H1 (cell line): ENCODE data around the gene HECTD1. TPM values are rescaled to one million over a fixed set of nuclear protein-coding genes. Genes with fewer than 3 reads are reported as not detected.
"Not testable (repeated sequence)": the region's sequence is repeated elsewhere in the genome, so short reads cannot be mapped to it uniquely, and the experiment has no call there.

Experiments
- CTCF ChIA-PET: fragments of 300-600 bp; sonication (Branson Sonifier 250); formaldehyde crosslinking; loops from one replicate; lab custom pipeline; 2021; ENCODE audit not compliant: partially characterized antibody; lab: Charles Lee
- POLR2A ChIA-PET: fragments of 300-600 bp; sonication (Branson Sonifier 250); formaldehyde crosslinking; loops from one replicate; lab custom pipeline; 2021; ENCODE audit warnings: inconsistent platforms; ENCODE audit not compliant: partially characterized antibody; lab: Charles Lee
- DNase-seq, 2 experiments: peaks; one replicate each; pipeline versions ENCODE4 v3.0.0 to v3.0.0-alpha.2; 2010 to 2022; ENCODE audit warnings: low spot score in 2 of 2, low read depth in 1 of 2, mixed read lengths in 1 of 2
- FAIRE-seq: peaks from 2 replicates; lab custom pipeline; 2011; peaks lifted over from hg19 to GRCh38; lab: Jason Lieb, UNC
- H2AFZ ChIP-seq: 2 replicates; pipeline ENCODE4 v1.8.1; 2012; ENCODE audit warnings: low read length, inconsistent platforms
- H2AK5ac ChIP-seq: 2 replicates; pipeline ENCODE4 v1.6.1; 2013; ENCODE audit warnings: low read depth, low read length
- H2BK120ac ChIP-seq: replicated peaks from 2 replicates; pipeline ENCODE3; 2013; ENCODE audit warnings: low read depth, low read length, inconsistent platforms
- H2BK12ac ChIP-seq: 2 replicates; pipeline ENCODE4 v1.6.1; 2013; ENCODE audit warnings: low read depth, low read length
- H2BK15ac ChIP-seq: 2 replicates; pipeline ENCODE4 v1.6.1; 2013; ENCODE audit warnings: low read length
- H2BK20ac ChIP-seq: 2 replicates; pipeline ENCODE4 v1.6.1; 2013; ENCODE audit warnings: low read length
- H2BK5ac ChIP-seq: 2 replicates; pipeline ENCODE4 v1.6.1; 2013; ENCODE audit warnings: low read depth, low read length
- H3K14ac ChIP-seq: 2 replicates; pipeline ENCODE4 v1.6.1; 2013; ENCODE audit warnings: inconsistent platforms; ENCODE audit not compliant: insufficient read length
- H3K18ac ChIP-seq: 2 replicates; pipeline ENCODE4 v1.6.1; 2013; ENCODE audit warnings: low read length; ENCODE audit errors: extremely low read depth
- H3K23ac ChIP-seq: 2 replicates; pipeline ENCODE4 v1.6.1; 2013; ENCODE audit warnings: inconsistent platforms; ENCODE audit not compliant: insufficient read length
- H3K23me2 ChIP-seq: 2 replicates; pipeline ENCODE4 v1.6.1; 2013; ENCODE audit warnings: low read depth, low read length
- H3K27ac ChIP-seq: 2 replicates; pipeline ENCODE4 v1.6.1; 2011; ENCODE audit warnings: low read depth, low read length, inconsistent platforms
- H3K27me3 ChIP-seq, 4 experiments: replicated peaks in 1 of 4; 1 replicate in 1 of 4; 2 replicates in 3 of 4; pipeline versions ENCODE4 v1.6.1 to v1.8.1; 2011 to 2013; ENCODE audit warnings: low read length in 3 of 4, mild to moderate bottlenecking in 3 of 4, inconsistent platforms in 2 of 4, mixed read lengths in 2 of 4, moderate library complexity in 1 of 4; ENCODE audit not compliant: control insufficient read depth in 3 of 4, insufficient read depth in 3 of 4; ENCODE audit errors: extremely low read depth in 1 of 4
- H3K36me3 ChIP-seq, 4 experiments: 2 replicates each; pipeline versions ENCODE4 v1.6.1 to v1.8.1; 2011 to 2013; ENCODE audit warnings: mild to moderate bottlenecking in 4 of 4, low read length in 3 of 4, moderate library complexity in 2 of 4, control low read depth in 1 of 4, inconsistent platforms in 1 of 4; ENCODE audit not compliant: insufficient read depth in 4 of 4, control insufficient read depth in 2 of 4
- H3K4ac ChIP-seq: replicated peaks from 2 replicates; pipeline ENCODE3; 2013; ENCODE audit warnings: low read length, low read depth, mixed read lengths, inconsistent platforms; ENCODE audit not compliant: insufficient read length
- H3K4me1 ChIP-seq, 4 experiments: replicated peaks in 1 of 4; 1 replicate in 1 of 4; 2 replicates in 3 of 4; pipeline versions ENCODE4 v1.6.1 to v1.8.1; 2011 to 2013; ENCODE audit warnings: low read length in 3 of 4, inconsistent platforms in 2 of 4, mixed read lengths in 1 of 4; ENCODE audit not compliant: insufficient read depth in 4 of 4, control insufficient read depth in 3 of 4
- H3K4me2 ChIP-seq, 2 experiments: 2 replicates each; pipeline versions ENCODE4 v1.6.1 to v1.8.1; 2011 to 2013; ENCODE audit warnings: low read depth in 2 of 2, low read length in 2 of 2, control low read depth in 1 of 2, inconsistent platforms in 1 of 2, mild to moderate bottlenecking in 1 of 2; ENCODE audit not compliant: insufficient read depth in 1 of 2
- H3K4me3 ChIP-seq, 4 experiments: fragments of 200-600, 300-600 bp in 1 of 4; sonication (generic), shearing (Covaris generic), sonication (Bioruptor Twin) in 1 of 4; 2 replicates each; pipeline versions ENCODE4 v1.5.1 to v1.8.1; 2011 to 2016; ENCODE audit warnings: low read length in 4 of 4, low read depth in 3 of 4, control low read depth in 2 of 4, inconsistent platforms in 2 of 4, mild to moderate bottlenecking in 2 of 4, mixed read lengths in 1 of 4, moderate library complexity in 1 of 4; ENCODE audit not compliant: insufficient read depth in 2 of 4; ENCODE audit errors: extremely low read depth in 1 of 4
- H3K56ac ChIP-seq: replicated peaks from 2 replicates; pipeline ENCODE3; 2013; ENCODE audit warnings: low read depth, mild to moderate bottlenecking, mixed read lengths, low read length, inconsistent platforms; ENCODE audit not compliant: insufficient read length
- H3K79me1 ChIP-seq: 2 replicates; pipeline ENCODE4 v1.6.1; 2013; ENCODE audit warnings: low read depth, low read length, control low read depth
- H3K79me2 ChIP-seq, 2 experiments: 2 replicates each; pipeline versions ENCODE4 v1.6.1 to v1.8.1; 2012 to 2013; ENCODE audit warnings: low read length in 2 of 2, mild to moderate bottlenecking in 2 of 2, inconsistent platforms in 1 of 2; ENCODE audit not compliant: insufficient read depth in 2 of 2, control insufficient read depth in 1 of 2
- H3K9ac ChIP-seq, 4 experiments: replicated peaks in 1 of 4; 1 replicate in 1 of 4; 2 replicates in 3 of 4; pipeline versions ENCODE4 v1.6.1 to v1.8.1; 2011 to 2013; ENCODE audit warnings: low read depth in 3 of 4, low read length in 3 of 4, control low read depth in 2 of 4, mild to moderate bottlenecking in 2 of 4, moderate library complexity in 2 of 4, inconsistent platforms in 1 of 4; ENCODE audit errors: extremely low read depth in 1 of 4
- H3K9me3 ChIP-seq, 2 experiments: 2 replicates each; pipeline versions ENCODE4 v1.6.1 to v1.8.1; 2012 to 2013; ENCODE audit warnings: mild to moderate bottlenecking in 2 of 2, moderate library complexity in 2 of 2, control low read depth in 1 of 2, inconsistent platforms in 1 of 2, low read depth in 1 of 2, low read length in 1 of 2, mixed read lengths in 1 of 2; ENCODE audit not compliant: insufficient read depth in 2 of 2
- H4K20me1 ChIP-seq, 2 experiments: replicated peaks in 1 of 2; 2 replicates each; pipeline versions ENCODE3 to v1.8.1; 2011 to 2013; ENCODE audit warnings: inconsistent platforms in 2 of 2, low read length in 2 of 2, mild to moderate bottlenecking in 1 of 2; ENCODE audit not compliant: insufficient read depth in 2 of 2, control insufficient read depth in 1 of 2
- H4K5ac ChIP-seq: 2 replicates; pipeline ENCODE4 v1.6.1; 2013; ENCODE audit warnings: low read length, low read depth, mixed read lengths, inconsistent platforms; ENCODE audit not compliant: insufficient read length
- H4K8ac ChIP-seq: 2 replicates; pipeline ENCODE4 v1.8.0; 2013; ENCODE audit warnings: mild to moderate bottlenecking, moderate library complexity, low read length, inconsistent platforms; ENCODE audit not compliant: insufficient read depth; ENCODE audit errors: extremely low read depth
- H4K91ac ChIP-seq: replicated peaks from 2 replicates; pipeline ENCODE3; 2013; ENCODE audit warnings: low read length, mixed read lengths, inconsistent platforms; ENCODE audit not compliant: insufficient read length
- WGBS, 2 experiments: shearing (Covaris generic) in 1 of 2; methylation state at CpG; one replicate each; pipeline versions ENCODE4 v1.1.6 to v1.1.7; 2013 to 2015; ENCODE audit warnings: low lambda C conversion rate in 2 of 2, mixed read lengths in 2 of 2, inconsistent platforms in 1 of 2, low coverage in 1 of 2, missing lambda C conversion rate in 1 of 2; ENCODE audit not compliant: insufficient replicate concordance in 2 of 2, insufficient coverage in 1 of 2, insufficient read length in 1 of 2; ENCODE audit errors: extremely low coverage in 1 of 2, missing lambda C conversion rate in 1 of 2; 5-methylcytosine and 5-hydroxymethylcytosine counted together
- polyA plus RNA-seq, 7 experiments: library from polyadenylated mRNA; depleted of rRNA in 3 of 7; stranded (reverse) in 5 of 7; unstranded in 2 of 7; fragments of >200 nt in 5 of 7; fragments of 200-250 nt in 2 of 7; gene quantifications; 1 replicate in 5 of 7; 2 replicates in 1 of 7; 4 replicates in 1 of 7; pipeline versions ENCODE4 v1.2.1 to v1.2.3, GENCODE V29; 2011 to 2013; ENCODE audit warnings: missing spikeins in 2 of 7, mixed read lengths in 2 of 7
- total RNA-seq: library from RNA; stranded (reverse); fragmentation: NEBNext Ultra II Directional; extraction: Animal tissue kit (Norgen Biotek cat#: 25700); gene quantifications from 2 replicates; pipeline ENCODE4 v1.2.1, GENCODE V29; 2021

The HECTD1 gene
- total and polyA plus RNA-seq, 2 of the 8 experiments (the other 6 are each of a cell fraction or from before 2014, with no cell fraction given), result 44.7 to 105 TPM

DNA sequence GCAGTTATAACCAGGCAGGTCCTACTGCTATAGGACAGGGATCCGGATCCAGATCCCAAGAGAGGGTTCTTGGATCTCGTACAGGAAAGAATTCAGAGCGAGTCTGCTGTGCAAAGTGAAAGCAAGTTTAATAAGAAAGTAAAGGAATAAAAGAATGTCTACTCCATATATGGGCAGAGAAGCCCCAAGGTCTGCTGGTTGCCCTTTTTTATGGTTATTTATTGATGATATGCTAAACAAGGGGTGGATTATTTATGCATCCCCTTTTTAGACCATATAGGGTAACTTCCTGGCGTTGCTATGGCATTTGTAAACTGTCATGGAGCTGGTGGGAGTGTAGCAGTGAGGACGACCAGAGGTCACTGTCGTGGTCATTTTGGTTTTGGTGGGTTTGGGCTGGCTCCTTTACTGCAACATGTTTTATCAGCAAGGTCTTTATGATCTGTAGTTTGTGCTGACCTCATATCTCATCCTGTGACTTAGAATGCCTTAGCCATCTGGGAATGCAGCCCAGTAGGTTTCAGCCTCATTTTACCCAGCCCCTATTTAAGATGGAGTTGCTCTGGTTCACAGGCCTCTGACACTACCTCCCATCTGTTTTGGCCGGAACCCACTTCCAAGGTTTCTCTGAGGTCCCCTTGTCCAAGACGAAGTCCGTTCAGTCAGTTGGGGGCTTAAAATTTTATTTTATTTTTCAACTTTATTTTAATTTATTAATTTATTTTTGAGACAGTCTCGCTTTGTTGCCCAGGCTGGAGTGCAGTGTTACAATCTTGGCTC is 34.8 kb upstream of the HECTD1 start:
- ChIA-PET CTCF (interaction anchor here (0.8 kb wide), 1 partner anchor 50 kb away, joined by 3 read pairs; no protein-coding TSS in a partner anchor), POLR2A (interaction anchor here (0.6 to 1.0 kb wide), 2 partner anchors 35 to 43 kb away, joined by 3 to 4 read pairs; partner anchors contain the start of gene HECTD1)
- H4K8ac ChIP-seq, H3K79me1 ChIP-seq, DNase-seq, H3K36me3 ChIP-seq, H3K23me2 ChIP-seq, H2AFZ ChIP-seq, H2BK15ac ChIP-seq, H3K23ac ChIP-seq, H2AK5ac ChIP-seq, H3K9ac ChIP-seq, H3K4ac ChIP-seq, FAIRE-seq, H2BK120ac ChIP-seq, H3K4me1 ChIP-seq, H2BK5ac ChIP-seq, H3K4me2 ChIP-seq, H3K18ac ChIP-seq, H2BK20ac ChIP-seq, H3K14ac ChIP-seq, H2BK12ac ChIP-seq, H3K27ac ChIP-seq, H3K4me3 ChIP-seq, H3K56ac ChIP-seq, H3K79me2 ChIP-seq, H3K9me3 ChIP-seq, H3K27me3 ChIP-seq, H4K20me1 ChIP-seq, H4K91ac ChIP-seq, H4K5ac ChIP-seq: not testable (repeated sequence)
- WGBS, 2 experiments, result 82% methylated on average over 10 of the region's 10 CpGs; no CpG with 5 or more reads in 1 of the 2 experiments
